ENCODE measurements around the gene ARID3C. TPM values are rescaled to one million over a fixed set of nuclear protein-coding genes. Genes with fewer than 3 reads are reported as not detected.
A peak's percentile ranks its signal among the peaks of the same experiment; 100 is the strongest.

The ARID3C gene
- total and polyA plus RNA-seq, 3 donors from 2014 or later = 0.31 to 0.45 (median 0.37) TPM

DNA sequence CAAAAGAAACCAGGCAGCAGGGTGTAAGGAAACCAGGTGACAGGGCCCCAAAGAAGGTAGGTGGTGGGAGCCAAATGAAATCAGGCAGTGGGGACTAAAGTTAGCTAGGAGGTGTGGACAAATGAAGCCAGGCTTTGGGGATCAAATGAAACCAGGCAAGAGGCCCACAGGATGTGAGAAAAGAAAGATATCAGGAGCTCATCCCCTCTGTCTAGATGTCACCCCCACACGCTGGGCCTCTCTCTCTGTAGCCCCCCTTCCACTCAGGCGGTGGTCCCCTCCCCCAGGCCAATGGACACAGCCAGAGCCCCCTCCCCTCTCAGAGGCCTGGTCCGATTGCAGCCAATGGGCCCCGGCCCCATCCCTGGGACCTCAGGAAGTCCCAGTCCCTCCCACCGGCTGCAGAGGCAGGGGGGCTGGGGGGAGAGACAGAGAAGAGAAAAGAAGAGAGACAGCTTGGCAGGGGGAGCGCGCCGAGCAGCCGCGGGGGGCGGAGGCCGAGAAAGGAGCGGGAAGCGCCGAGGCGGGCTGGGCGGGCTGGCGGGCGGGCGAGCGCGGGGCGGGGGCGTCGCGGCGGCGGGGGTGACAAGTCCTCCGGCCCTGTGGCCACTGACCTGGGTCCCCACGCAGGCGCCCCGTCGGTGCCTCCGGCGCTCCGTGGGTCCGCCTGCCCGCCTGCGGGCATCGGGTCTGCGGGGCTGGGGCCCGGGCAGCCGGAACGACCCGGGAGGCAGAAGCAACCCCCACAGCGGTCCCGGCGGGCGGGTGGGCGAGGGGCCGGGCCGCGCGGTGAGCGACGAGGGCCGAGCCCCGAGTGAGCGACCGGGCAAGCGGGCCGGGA, 51.2 kb downstream of the ARID3C start:
- no peak for DNase-seq
- Histone ChIP-seq H3K4me1 (peaks cover 9% of the 10 kb centered on the region), H3K36me3 (ENCODE audit: low read depth, missing control alignments) (no peaks in the 10 kb centered on the region), H3K4me3 (peak overlapping the region in 1 of 2 donors; percentile 46), H3K27ac (no peak overlapping the region), H3K27me3 (no peaks in the 10 kb centered on the region), H3K9me3 (no peaks in the 10 kb centered on the region)
- intact Hi-C loops (cut with DNase I; ENCODE audit: low total_unique reads) = no loop called here
- TF ChIP-seq POLR2A (IDR thresholded peaks at IDR 0.05) = no peak
- TF ChIP-seq, protein P1, sequence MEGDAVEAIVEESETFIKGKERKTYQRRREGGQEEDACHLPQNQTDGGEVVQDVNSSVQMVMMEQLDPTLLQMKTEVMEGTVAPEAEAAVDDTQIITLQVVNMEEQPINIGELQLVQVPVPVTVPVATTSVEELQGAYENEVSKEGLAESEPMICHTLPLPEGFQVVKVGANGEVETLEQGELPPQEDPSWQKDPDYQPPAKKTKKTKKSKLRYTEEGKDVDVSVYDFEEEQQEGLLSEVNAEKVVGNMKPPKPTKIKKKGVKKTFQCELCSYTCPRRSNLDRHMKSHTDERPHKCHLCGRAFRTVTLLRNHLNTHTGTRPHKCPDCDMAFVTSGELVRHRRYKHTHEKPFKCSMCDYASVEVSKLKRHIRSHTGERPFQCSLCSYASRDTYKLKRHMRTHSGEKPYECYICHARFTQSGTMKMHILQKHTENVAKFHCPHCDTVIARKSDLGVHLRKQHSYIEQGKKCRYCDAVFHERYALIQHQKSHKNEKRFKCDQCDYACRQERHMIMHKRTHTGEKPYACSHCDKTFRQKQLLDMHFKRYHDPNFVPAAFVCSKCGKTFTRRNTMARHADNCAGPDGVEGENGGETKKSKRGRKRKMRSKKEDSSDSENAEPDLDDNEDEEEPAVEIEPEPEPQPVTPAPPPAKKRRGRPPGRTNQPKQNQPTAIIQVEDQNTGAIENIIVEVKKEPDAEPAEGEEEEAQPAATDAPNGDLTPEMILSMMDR (IDR thresholded peaks at IDR 0.05) = no peak
- 0 to 5% methylated on average over 17 to 36 of the region's 62 CpGs for WGBS, 2 donors

DNA sequence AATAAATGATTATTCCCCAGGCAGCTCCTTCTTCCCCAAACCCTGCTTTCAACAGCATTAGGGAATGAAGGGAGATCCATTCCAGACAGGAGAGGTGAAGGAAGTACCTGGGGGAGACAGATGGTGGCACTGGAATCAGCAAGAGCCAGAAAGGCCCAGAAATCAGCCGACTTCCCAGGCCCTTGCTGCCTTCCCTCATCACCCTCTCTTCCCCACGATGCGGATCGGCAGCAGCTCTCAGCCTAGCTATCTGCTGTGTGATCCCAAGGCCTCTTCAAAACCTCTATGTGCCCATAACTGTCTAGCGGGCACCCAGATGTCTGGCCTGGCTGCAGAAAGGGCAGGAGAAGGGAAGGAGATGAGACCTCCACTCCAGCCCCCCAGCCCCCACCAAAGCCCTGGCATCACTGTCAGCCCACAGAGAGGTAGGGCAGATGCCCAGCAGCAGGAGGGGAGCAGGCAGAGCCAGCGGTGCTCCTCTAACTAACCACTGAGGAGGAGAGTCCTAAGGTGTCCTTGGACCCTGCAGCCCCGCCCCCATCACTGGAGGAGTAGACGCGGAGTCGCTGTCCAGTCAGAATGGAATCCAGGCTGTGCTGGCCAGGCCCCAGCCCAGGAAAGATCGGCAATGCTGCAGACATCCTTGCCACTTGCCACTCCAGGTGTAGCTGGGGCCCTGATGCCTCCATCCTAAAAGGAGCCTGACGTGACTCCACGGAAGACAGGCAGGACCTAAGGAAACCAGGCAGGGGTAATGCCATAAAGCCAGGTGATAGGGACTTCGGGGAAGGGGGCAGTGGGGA, 52.1 kb downstream of the ARID3C start:
- Histone ChIP-seq H3K27me3 (no peaks in the 10 kb centered on the region), H3K4me1 (peaks cover 9% of the 10 kb centered on the region), H3K36me3 (ENCODE audit: low read depth, missing control alignments) (no peaks in the 10 kb centered on the region), H3K4me3 (no peak overlapping the region), H3K9me3 (no peaks in the 10 kb centered on the region), H3K27ac (no peak overlapping the region)
- intact Hi-C loops (cut with DNase I; ENCODE audit: low total_unique reads) = no loop called here
- DNase-seq = peak; percentile 79
- WGBS, 2 donors = 47 to 56% methylated on average over 8 to 14 of the region's 14 CpGs
- TF ChIP-seq POLR2A (IDR thresholded peaks at IDR 0.05) = no peak
- TF ChIP-seq, protein P1 (IDR thresholded peaks at IDR 0.05) = no peak

DNA sequence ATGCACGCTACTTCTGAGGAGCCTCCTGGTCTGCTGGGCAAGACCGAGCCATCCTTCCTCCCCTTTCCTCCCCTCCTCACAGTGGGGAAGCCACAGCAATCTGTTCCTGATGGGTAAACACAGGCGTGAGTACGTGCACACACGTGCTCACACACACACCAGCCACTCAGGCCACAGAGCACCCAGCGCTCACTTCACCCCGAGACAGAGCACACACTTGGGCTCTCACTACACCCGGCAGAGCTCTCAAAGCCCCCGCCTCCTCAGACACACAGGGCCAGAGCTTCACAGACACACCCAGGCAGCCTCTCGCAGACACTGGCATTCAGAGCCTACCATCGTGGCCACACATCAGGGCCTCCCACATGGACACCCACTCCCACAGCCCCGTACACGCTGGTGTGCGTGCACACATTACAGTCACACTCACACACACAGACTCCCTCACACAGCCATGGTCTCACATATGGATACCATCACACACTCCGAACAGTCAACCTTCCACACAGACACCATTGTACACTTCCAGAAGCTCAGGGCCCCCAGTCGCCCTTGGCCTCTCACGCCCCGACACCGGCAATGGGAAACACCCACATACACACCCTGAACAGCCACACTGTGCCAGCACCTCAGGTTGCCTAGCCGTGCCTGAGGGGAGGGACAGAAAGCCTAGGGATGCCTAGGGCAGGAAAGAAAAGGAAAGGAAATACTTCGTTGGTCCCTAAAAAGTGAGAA, 52.8 kb downstream of the ARID3C start:
- no peak for TF ChIP-seq POLR2A (IDR thresholded peaks at IDR 0.05)
- TF ChIP-seq, protein P1 (IDR thresholded peaks at IDR 0.05) = no peak
- peaks cover 9% of the 10 kb centered on the region for H3K4me1 ChIP-seq
- intact Hi-C loops (cut with DNase I; ENCODE audit: low total_unique reads) = no loop called here
- H3K27ac ChIP-seq = no peak overlapping the region
- no peaks in the 10 kb centered on the region for H3K9me3 ChIP-seq
- H3K36me3 ChIP-seq (ENCODE audit: low read depth, missing control alignments) = no peaks in the 10 kb centered on the region
- DNase-seq = no peak
- no peaks in the 10 kb centered on the region for H3K27me3 ChIP-seq
- 72 to 84% methylated on average over 17 to 21 of the region's 21 CpGs for WGBS, 2 donors
- H3K4me3 ChIP-seq = no peak overlapping the region

DNA sequence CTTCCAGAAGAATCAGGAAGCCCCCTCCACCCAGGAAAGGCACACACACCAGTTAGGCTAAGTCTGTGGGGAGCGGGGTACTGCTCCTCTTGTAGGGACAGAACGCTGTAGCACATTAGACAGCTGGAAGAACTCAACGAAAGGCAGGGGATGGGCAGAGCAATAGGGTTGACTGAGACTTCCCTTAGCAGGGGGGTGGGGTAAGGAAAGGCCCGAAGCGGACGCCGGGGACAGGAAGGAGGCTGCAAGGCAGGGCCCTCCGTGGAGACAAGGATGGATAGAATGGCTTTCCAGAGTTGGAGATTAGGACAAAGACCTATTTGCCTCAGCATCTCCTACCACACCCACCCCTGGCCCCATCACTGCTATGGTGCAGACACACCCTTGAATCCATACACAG, 53.6 kb downstream of the ARID3C start:
- DNase-seq = no peak
- no peak for TF ChIP-seq POLR2A (IDR thresholded peaks at IDR 0.05)
- TF ChIP-seq, protein P1 (IDR thresholded peaks at IDR 0.05) = no peak
- Histone ChIP-seq H3K9me3 (no peaks in the 10 kb centered on the region), H3K27ac (no peak overlapping the region), H3K4me1 (peaks cover 9% of the 10 kb centered on the region), H3K4me3 (no peak overlapping the region), H3K36me3 (ENCODE audit: low read depth, missing control alignments) (no peaks in the 10 kb centered on the region), H3K27me3 (no peaks in the 10 kb centered on the region)
- intact Hi-C loops (cut with DNase I; ENCODE audit: low total_unique reads) = no loop called here
- 77 to 80% methylated on average over 8 of the region's 8 CpGs for WGBS, 2 donors
